ENCODE measurements around the gene ADGRG3.

- TF ChIP-seq CTCF (IDR thresholded peaks at IDR 0.05; ENCODE audit: insufficient read depth, low read depth, low read length) (no peak), EZH2 (IDR thresholded peaks at IDR 0.05; ENCODE audit: insufficient read depth, low read length) (no peak)
Measured at GRCh38 chr16:57686577-57686976, 18.5 kb downstream of the ADGRG3 start.
